ENCODE results near the gene BLOC1S4. TPM values are rescaled to one million over a fixed set of nuclear protein-coding genes. Genes with fewer than 3 reads are reported as not detected.

Gene BLOC1S4
- total RNA-seq, 3 donors from 2014 or later: 11.8 to 12.8 (median 11.8) TPM

- H3K4me1 ChIP-seq (ENCODE audit: low read depth): peaks cover 17% of the 10 kb centered on the region
- intact Hi-C loops (cut with DNase I, micrococcal nuclease): no loop called here
- DNase-seq: peak; percentile 91 to 98 (median 95)
- ATAC-seq: peak; percentile 95
- H3K9me3 ChIP-seq: no peaks in the 10 kb centered on the region
- H3K36me3 ChIP-seq (ENCODE audit: low read depth): no peaks in the 10 kb centered on the region
- peak overlapping the region; percentile 74 for H3K4me3 ChIP-seq
- TF ChIP-seq CTCF (IDR thresholded peaks at IDR 0.05): no peak
Measured at GRCh38 chr4:6673660-6674499, 42.1 kb upstream of the BLOC1S4 start.

- intact Hi-C loops (cut with DNase I, micrococcal nuclease): no loop called here
- Histone ChIP-seq H3K4me1 (ENCODE audit: low read depth) (peaks cover 17% of the 10 kb centered on the region), H3K9me3 (no peaks in the 10 kb centered on the region), H3K4me3 (peak overlapping the region; percentile 74), H3K36me3 (ENCODE audit: low read depth) (no peaks in the 10 kb centered on the region)
- TF ChIP-seq CTCF (IDR thresholded peaks at IDR 0.05): peak; percentile 25
- DNase-seq (peak in 2 of 3 donors; percentile 57 to 72), ATAC-seq (peak; percentile 64)
Measured at GRCh38 chr4:6674500-6675149, 41.3 kb upstream of the BLOC1S4 start.

GRCh38 chr4:6676722-6677558, 39.0 kb upstream of the BLOC1S4 start:
- no peaks in the 10 kb centered on the region for H3K36me3 ChIP-seq (ENCODE audit: low read depth)
- H3K9me3 ChIP-seq: no peaks in the 10 kb centered on the region
- no peak overlapping the region for H3K4me3 ChIP-seq
- intact Hi-C loops (cut with DNase I, micrococcal nuclease): no loop called here
- no peak for ATAC-seq
- H3K4me1 ChIP-seq (ENCODE audit: low read depth): peaks cover 17% of the 10 kb centered on the region
- TF ChIP-seq CTCF (IDR thresholded peaks at IDR 0.05): no peak
- no peak for DNase-seq

- Histone ChIP-seq H3K36me3 (ENCODE audit: low read depth) (no peaks in the 10 kb centered on the region), H3K4me3 (no peak overlapping the region), H3K9me3 (no peaks in the 10 kb centered on the region), H3K4me1 (ENCODE audit: low read depth) (peaks cover 9% of the 10 kb centered on the region)
- intact Hi-C loops (cut with DNase I, micrococcal nuclease): no loop called here
- ATAC-seq (no peak), DNase-seq (no peak)
- no peak for TF ChIP-seq CTCF (IDR thresholded peaks at IDR 0.05)
Measured at GRCh38 chr4:6680372-6681034, 35.5 kb upstream of the BLOC1S4 start.

GRCh38 chr4:6681191-6681590, 34.8 kb upstream of the BLOC1S4 start:
- no peak for TF ChIP-seq CTCF (IDR thresholded peaks at IDR 0.05)
- DNase-seq (peak in 1 of 3 donors; percentile 41), ATAC-seq (peak; percentile 63)
- H3K4me3 ChIP-seq: no peak overlapping the region
- no peaks in the 10 kb centered on the region for H3K36me3 ChIP-seq (ENCODE audit: low read depth)
- H3K4me1 ChIP-seq (ENCODE audit: low read depth): peaks cover 2% of the 10 kb centered on the region
- intact Hi-C loops (cut with DNase I, micrococcal nuclease): no loop called here
- no peaks in the 10 kb centered on the region for H3K9me3 ChIP-seq
